D341Med (cell line): ENCODE measurements around the gene L1CAM.

ENCODE experiments used
- DNase-seq: peaks from one replicate; pipeline ENCODE4 v3.0.0; 2012; ENCODE audit warnings: low spot score

The L1CAM gene

DNA sequence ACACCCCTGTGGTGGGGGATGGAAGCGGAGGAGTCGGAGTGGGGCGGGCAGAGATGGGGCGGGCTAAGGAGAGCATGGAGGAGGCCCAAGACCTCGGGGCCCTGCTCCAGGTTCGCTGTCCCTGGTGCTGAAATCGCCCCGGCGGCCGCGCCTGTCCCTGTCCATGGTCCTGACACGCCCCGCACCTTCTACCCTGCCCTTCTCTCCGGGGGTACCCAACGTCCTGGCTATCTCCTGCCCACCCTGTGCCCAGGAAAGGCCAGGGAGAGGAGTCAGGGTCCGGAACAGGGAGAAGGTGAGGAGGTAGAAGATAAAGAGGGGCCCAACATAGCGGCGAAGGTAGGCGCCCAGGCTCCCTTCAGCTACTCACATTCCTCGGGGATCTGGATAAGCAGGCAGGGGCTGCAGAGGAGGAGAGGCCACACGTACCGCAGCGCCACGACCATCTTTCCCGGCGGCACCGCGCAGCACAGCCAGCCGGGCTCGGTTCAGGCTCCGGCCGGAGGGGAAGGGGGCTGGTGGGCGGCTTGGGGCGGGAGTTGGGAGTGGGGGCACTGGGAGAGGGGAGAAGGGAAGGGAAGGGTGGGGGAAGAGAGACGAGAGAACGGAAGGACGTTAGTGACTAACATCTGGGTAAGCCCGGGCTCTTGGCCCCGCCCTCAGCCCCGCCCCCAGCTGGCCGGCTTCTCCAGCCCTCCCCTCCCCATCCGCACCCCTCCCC is 10.4 kb downstream of the L1CAM start:
- DNase-seq, result no peak

- DNase-seq, result no peak
Observed at GRCh38 chrX:153874366-153875125, 11.4 kb downstream of the L1CAM start.

GRCh38 chrX:153874085-153874365 is 11.9 kb downstream of the L1CAM start:
- no peak for DNase-seq

DNA sequence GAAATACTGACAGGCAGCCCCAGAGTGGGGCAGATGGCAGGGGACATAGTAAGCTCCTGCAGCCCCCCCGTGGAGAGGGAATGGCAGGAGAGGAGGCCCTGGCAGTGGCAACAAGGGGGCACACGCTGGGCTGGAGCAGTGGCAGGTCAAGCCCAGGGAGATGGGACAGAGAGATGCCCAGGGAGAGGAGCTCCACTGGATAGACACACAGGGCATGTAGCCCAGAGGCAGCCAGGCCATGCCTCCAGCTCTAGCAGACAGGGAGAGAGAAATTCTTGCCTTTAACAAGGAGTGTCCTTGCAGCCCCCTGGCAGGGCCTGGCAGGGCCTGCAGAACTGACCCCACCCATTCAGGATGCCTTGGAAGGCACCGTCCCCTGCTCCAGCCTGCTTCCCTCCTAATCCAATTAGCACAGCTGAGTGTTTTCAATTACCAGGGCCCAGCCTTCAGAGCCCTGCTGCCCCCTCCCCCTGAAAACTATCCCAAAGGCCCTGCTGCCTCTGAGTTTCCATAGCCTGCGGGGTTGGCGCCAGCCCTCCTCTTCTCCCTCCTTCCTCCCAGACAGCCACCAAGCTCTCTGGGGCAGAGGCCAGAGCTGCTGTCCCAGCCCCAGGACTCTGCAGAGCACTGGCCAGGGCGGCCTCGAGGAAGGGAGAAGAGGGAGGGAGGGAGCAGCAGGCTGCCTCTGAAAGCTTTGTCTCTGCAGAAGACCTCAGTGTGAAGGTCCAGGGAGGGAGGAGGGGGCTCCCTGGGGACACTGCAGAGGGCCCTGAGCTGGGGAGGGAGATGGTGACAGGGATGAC is 12.5 kb downstream of the L1CAM start:
- peak; percentile 53 for DNase-seq

DNA sequence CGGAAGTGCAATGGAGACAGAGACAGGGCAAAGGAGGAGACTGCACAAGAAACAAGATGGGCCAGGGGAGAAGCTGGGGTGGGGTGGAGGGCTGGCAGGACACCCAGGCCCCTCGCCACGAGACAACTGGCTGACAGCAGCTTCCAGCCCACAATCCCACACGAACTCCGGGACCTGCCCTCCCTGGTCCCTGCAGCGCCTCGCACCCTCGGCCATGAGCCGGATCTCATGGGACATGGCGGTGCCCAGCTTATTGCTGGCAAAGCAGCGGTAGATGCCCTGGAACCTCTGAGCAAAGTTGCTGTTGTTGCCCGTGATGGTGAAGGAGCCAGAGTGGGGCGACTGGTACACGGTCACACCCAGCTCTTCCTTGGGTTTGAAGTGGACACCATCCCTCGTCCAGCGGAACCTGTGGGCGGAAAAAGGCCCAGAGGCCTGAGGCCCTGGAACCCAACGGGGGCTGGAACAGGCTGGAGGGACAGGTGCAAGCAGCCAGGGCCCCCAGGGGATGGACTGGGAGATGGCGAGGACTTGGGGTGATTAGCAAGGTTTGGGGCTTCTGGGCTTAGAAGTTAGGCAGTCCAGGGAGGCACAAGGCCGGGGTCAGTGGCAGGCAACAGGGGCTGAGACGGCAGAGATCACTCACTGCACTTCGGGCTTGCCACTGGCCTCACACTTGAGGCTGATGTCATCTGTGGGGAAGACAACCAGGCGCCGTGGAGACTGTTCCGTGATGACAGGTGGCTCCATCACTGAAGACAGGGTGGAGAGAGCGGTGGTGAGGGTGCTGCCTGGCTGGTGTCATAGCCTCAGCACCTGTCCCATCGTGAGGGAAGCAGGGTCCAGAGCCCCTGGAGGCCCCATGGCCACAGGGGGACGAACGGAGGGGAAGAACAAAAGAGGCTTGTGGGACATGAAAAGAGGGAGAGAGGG is 13.8 kb downstream of the L1CAM start:
- DNase-seq, result no peak

DNA sequence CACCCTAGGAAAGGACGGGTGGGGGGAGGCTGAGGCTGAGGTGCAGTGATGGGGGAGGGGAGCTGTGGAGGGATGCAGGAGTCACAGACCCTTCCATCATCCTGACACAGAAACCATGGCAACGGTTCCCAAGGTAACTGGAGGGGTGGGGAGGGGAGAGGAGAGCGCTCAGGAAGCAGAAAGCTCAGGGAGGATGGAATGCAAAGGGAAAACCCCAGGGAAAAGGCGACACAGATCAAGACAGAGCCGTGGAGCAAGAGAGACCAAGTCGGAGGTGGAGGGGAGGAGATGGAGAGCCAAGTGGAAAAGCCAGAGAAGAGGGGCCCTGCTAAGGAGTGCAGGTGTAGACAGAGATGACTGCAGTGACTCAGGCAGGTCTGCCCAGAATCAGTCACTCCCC is 14.5 kb downstream of the L1CAM start:
- DNase-seq, result no peak

DNA sequence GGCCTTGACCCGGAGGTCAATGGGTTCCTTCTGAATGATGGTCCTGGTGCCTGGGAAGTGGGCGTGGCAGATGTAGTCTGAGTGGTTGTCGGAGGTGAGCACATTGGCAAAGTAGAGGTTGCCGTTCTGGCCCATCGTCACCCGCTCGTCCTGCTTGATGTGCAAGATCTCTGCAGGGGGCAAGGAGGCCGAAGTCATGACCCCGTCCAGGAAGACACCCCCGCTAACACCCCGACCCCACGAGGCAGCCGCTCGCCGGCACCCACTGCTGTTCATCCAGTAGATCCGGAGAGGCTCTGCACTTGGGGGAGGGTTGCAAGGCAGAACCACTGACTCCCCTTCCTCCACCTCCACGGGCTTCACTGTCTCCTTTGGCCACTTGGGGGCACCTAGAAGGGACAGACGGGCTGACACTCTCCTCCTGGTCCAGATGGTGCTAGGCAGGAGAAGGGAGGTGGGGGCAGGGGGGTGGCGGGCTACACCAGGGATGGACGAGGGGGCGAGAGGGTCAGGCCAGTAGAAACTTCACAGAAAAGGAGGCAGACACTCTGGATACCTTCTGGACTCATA is 15.1 kb downstream of the L1CAM start:
- DNase-seq, result no peak

DNA sequence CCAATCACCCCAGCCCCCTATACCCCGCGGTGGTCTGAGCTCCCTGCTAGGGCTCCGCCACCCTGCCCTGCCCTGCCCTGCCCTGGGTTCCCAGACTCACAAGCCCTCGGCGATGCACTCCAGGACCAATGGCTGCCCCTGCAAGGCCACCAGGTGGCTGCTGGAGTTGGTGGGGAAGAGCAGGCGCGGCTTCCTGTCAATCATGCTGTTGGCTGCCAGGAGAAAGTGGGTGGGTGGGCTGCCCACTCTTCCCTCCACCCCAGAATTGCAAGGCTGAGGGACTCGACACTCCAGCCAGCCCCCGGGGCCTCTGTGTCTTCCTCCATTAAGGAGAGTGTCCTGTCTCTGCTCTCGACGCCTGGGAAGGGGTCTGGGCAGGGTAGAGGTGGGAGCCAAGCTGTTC is 15.7 kb downstream of the L1CAM start:
- no peak for DNase-seq

DNA sequence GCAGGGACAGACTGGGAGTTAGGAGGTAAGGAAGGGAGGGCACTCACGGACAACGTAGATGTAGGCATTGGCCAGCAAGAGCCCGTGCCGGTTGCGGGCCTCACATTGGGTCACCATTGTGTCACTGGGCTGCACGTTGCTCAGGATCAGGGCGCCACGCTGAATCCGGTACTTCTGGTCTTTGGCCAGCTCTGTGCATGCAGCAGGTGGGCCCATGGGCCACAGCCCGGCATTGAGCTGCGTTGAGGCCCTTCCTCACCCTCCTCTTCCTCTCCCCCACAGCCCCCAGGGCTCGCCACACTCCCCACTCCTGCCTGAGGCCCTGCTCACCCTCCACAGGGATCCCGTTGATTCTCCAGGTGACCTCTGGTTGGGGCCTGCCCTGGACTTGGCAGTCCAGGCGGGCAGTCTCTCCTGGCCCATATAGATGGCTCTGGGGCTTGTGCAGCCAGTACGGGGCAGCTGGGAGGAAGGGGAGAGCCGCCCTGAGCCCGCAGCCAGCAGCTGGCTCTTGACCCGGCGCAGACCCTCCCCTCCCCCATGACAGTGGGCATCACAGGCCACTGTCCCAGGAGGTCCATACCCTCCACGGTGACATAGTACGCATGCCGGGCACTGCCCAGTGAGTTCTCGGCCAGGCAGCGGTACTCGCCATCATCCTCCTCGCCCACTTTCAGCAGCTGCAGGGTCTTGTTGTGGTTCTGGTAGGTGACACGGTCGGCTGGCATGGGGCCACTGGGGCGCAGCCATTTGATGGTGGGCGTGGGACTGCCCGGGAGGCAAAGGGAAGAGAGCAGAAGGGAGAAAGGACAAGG is 16.3 kb downstream of the L1CAM start:
- no peak for DNase-seq

GRCh38 chrX:153868576-153869472 is 17.1 kb downstream of the L1CAM start:
- DNase-seq, result no peak

GRCh38 chrX:153867671-153868070 is 18.3 kb downstream of the L1CAM start:
- DNase-seq, result no peak

DNA sequence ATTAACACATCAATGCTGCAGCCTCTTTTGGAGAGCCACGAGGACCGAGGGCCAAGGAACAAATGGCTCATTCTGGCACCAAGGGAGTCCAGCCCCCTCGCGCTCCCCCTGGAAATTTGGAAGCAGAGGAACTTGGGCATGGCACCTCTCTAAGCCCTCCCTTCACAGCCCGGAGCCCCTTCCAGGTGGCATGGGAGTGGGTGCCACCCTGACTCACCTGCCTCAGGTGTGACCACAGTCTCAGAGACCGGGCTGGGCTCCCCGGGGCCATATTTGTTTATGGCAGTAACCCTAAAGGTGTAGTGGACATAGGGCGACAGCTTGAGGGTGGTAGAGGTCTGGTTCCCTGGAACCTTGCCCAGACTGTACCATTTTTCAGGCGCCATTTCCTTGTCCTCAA is 18.8 kb downstream of the L1CAM start:
- DNase-seq, result no peak

GRCh38 chrX:153866302-153867019 is 19.5 kb downstream of the L1CAM start:
- DNase-seq, result no peak

DNA sequence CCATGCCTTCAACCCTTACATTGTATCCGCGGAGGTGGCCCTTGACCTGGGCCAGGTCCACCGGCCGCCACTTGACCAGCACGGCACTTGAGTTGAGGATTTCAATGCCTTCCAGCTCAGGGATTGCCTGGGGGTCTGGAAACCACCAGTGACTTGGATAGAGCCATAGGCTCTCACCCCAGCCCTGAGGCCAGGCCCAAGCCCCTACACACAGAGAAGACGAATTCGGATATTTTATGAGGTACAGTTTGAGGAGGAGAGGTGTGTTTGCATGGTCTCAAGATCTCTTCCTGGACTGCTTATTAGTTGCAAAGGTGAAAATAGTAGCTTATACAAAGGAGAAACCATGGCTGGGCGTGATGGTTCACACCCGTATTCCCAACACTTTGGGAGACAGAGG is 20.3 kb downstream of the L1CAM start:
- DNase-seq, result no peak

DNA sequence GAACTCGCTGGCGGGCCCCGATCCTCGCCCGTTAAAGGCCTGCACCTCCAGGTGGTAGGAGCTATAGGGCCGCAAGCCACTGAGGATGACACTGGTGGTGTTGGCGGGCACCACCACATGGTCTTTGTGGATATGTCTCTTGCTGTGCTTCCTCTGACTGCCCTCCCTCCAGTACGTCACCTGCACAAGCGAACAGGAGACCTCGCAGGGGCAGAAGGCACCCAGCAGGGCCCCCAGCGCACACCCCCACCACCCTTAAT is 20.7 kb downstream of the L1CAM start:
- DNase-seq, result no peak

GRCh38 chrX:153864561-153865320 is 21.2 kb downstream of the L1CAM start:
- no peak for DNase-seq

DNA sequence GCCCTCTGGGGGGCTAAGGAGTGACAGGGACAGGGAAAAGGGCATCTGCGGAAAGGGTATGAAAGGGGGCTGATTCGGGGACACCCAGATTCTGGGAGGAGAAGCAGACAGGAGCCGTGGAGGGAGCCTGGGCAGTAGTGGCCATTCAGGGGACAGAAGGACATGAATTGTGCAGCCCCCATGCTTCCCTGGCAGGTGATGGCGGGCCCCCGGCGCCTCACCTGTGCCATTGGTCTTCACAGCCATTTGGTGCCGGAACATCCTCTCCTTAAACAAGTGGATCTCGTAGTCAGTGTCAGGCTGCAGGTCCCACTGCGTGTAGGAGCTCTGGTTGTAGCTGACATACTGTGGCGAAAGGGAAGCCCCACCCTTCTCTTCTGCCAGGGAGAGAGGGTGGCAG is 21.9 kb downstream of the L1CAM start:
- no peak for DNase-seq

GRCh38 chrX:153863251-153863991 is 22.6 kb downstream of the L1CAM start:
- DNase-seq, result no peak
